Lower leg skin (tissue), 3 donors: ENCODE data around the gene BCAS1.

Source experiments
- POLR2A ChIP-seq, 2 donors: fragments of 450-650 bp; IDR thresholded peaks; one replicate each; pipeline ENCODE4 v1.6.1; 2016 to 2017; ENCODE audit warnings: antibody characterized with exemption in 2 of 2, mild to moderate bottlenecking in 1 of 2, moderate library complexity in 1 of 2
- TF ChIP-seq, protein P1 (sequence below), 3 donors: fragments of 450-650 bp; IDR thresholded peaks; one replicate each; pipeline ENCODE4 v1.5.1; 2016; ENCODE audit warnings: antibody characterized with exemption in 3 of 3, mild to moderate bottlenecking in 3 of 3, moderate library complexity in 2 of 3

- TF ChIP-seq, protein P1, sequence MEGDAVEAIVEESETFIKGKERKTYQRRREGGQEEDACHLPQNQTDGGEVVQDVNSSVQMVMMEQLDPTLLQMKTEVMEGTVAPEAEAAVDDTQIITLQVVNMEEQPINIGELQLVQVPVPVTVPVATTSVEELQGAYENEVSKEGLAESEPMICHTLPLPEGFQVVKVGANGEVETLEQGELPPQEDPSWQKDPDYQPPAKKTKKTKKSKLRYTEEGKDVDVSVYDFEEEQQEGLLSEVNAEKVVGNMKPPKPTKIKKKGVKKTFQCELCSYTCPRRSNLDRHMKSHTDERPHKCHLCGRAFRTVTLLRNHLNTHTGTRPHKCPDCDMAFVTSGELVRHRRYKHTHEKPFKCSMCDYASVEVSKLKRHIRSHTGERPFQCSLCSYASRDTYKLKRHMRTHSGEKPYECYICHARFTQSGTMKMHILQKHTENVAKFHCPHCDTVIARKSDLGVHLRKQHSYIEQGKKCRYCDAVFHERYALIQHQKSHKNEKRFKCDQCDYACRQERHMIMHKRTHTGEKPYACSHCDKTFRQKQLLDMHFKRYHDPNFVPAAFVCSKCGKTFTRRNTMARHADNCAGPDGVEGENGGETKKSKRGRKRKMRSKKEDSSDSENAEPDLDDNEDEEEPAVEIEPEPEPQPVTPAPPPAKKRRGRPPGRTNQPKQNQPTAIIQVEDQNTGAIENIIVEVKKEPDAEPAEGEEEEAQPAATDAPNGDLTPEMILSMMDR (IDR thresholded peaks at IDR 0.05): no peak
- no peak for TF ChIP-seq POLR2A (IDR thresholded peaks at IDR 0.05)
Observed at GRCh38 chr20:54061101-54061881, 9.1 kb downstream of the BCAS1 start.
